C4-2B (cell line): Measurements from ENCODE around the gene TTC38.

Source experiments
- ZFX ChIP-seq: fragments of 450-650 bp; IDR thresholded peaks from 2 replicates; pipeline ENCODE4 v1.6.1; 2017
- TF ChIP-seq, protein P1 (sequence below): fragments of 450-650 bp; conservative IDR thresholded peaks from 2 replicates; pipeline ENCODE4 v1.5.1; 2017; ENCODE audit warnings: mild to moderate bottlenecking

DNA sequence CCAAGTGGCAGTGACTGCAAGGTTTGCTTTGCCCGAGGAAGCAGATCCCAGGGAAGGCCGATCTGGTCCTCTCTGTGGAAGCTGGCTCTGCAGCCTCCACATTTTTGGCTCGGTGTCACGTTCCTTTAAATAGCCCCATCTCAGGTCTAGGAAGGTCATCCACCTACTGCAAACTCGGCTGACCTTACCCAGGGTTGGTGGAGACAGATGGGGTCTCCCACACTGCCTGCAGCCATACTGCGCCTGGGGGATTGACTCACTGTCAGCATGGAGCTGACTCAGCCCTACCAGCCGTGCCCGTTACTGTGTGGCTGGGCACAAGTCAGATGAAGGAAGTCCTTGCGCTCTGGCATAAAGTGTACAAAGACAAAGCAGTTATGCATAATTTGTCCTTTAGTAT lies 34.6 kb upstream of the TTC38 start:
- TF ChIP-seq, protein P1, sequence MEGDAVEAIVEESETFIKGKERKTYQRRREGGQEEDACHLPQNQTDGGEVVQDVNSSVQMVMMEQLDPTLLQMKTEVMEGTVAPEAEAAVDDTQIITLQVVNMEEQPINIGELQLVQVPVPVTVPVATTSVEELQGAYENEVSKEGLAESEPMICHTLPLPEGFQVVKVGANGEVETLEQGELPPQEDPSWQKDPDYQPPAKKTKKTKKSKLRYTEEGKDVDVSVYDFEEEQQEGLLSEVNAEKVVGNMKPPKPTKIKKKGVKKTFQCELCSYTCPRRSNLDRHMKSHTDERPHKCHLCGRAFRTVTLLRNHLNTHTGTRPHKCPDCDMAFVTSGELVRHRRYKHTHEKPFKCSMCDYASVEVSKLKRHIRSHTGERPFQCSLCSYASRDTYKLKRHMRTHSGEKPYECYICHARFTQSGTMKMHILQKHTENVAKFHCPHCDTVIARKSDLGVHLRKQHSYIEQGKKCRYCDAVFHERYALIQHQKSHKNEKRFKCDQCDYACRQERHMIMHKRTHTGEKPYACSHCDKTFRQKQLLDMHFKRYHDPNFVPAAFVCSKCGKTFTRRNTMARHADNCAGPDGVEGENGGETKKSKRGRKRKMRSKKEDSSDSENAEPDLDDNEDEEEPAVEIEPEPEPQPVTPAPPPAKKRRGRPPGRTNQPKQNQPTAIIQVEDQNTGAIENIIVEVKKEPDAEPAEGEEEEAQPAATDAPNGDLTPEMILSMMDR = no peak
- TF ChIP-seq ZFX = no peak
